ENCODE measurements around the gene SPATA32.

GRCh38 chr17:45291171-45291805 lies 29.4 kb upstream of the SPATA32 start:
- TF ChIP-seq POLR2A (IDR thresholded peaks at IDR 0.05), result no peak
- TF ChIP-seq CTCF (IDR thresholded peaks at IDR 0.05), result no peak
